Measurements from ENCODE around the gene MGST2.
"Not testable (repeated sequence)": the region's sequence is repeated elsewhere in the genome, so short reads cannot be mapped to it uniquely, and the experiment has no call there.

MGST2 gene

DNA sequence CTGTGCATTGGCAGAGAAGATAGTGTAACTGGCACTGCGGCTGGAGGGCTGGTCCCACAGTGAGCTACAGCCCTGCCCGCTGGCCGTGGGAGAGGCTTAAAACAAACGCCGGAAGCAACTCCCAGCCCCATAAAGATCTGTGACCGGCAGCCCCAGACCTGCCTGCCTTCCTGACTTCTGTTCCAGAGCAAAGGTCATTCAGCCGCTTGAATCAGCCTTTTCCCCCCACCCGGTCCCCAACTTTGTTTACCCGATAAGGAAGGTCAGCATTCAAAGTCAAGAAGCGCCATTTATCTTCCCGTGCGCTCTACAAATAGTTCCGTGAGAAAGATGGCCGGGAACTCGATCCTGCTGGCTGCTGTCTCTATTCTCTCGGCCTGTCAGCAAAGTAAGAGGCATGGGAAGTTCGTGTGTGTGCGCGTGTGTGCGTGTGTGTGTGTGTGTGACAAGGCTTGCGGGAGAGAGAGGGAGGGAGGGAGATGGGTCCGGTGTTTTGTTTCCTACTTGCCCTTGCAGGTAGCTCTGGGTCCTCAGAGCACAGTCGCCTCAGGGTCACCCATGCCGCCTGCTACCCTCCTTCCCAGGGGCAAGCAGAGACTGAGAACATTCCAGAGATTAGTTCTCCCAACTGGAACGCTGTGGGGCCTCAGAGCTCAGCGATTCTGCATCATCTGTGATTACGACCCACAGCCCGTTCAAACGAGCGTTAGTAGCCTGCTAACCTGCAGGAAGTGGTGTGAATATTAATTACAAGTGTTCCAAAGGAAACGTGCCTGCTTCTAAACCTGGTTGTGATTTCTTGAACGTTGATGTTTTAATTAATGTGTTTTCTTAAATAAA lies at the start of gene MGST2:
Gene MGST2 (plus strand): TSS at position 130 of the 840 bp plus-strand sequence. CDS start 201 bp downstream, at position 331.
- peak; percentile 12 for DNase-seq

DNA sequence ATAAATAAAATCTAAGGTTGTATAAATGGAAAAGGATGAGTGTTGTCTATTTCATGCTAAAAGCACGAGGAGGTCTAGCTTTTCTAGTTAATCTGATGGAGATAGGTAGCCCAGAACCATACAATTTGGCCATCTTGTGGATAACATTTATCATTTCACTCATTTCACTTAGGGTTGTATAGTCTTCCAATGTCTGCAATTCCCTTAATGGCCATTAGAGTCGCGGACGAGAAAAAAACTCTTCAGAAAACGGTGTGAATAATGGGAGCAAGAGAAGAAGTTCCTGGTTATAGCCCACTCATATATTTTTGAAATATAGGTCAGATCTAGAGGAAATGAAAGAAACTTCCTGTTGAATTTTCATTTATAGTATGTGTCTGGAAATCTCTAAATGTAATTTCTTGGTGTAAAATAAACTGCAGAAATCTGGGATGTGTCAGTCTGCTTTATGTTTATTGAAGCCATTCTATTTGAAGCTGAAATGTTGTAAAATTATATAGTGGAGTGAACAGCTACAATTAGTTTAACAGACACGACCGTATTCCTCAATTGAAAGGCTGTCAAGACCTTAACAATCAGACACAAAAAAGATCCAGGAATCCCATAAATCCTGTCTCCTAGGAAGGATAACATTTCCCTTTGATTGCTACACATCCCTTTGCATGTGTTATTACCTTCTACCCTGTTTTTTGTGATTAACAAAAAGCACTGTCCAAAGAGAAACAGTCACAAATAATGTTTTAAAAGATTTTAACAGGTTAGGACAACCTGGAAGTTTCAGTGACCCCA lies 47.7 kb upstream of the MGST2 start:
- DNase-seq: no peak

- DNase-seq: no peak
Measured at GRCh38 chr4:139619644-139620043, 46.0 kb upstream of the MGST2 start.

- no peak for DNase-seq
Measured at GRCh38 chr4:139622901-139623381, 42.7 kb upstream of the MGST2 start.

DNA sequence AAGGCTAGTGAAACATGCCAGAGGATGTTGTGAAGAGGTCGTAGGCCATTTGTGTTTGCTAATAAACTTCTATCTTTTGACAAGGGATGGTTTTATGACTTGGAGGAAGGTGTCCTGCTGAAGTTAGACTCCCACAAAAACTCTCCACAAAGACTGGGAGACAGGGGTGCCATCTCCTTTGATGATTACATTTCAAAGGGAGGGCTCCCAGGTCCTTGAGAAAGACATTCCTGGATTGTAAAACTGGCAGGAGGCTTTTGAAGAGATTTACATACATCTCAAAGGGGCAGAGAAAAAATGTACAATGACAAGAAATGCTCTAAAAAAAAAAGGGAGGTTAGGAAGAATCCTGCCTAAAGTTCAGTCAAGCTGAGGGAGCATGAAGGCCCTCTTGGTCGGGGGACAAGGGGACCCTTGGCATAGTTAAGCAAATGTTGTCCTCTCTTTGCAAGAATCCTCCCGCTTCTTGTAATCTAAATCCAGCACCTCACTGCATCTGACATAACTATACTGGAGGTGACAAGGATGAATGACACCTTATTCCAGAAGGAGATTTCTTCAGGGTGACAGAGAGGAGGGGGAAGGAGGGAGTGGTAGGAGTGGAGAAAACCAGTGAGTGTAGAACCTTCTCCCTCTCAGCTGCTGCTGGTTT lies 41.1 kb upstream of the MGST2 start:
- no peak for DNase-seq

GRCh38 chr4:139625093-139625455 lies 40.5 kb upstream of the MGST2 start:
- DNase-seq: no peak

GRCh38 chr4:139625482-139625881 lies 40.1 kb upstream of the MGST2 start:
- no peak for DNase-seq

GRCh38 chr4:139628184-139629012 lies 37.2 kb upstream of the MGST2 start:
- DNase-seq: peak; percentile 21

DNA sequence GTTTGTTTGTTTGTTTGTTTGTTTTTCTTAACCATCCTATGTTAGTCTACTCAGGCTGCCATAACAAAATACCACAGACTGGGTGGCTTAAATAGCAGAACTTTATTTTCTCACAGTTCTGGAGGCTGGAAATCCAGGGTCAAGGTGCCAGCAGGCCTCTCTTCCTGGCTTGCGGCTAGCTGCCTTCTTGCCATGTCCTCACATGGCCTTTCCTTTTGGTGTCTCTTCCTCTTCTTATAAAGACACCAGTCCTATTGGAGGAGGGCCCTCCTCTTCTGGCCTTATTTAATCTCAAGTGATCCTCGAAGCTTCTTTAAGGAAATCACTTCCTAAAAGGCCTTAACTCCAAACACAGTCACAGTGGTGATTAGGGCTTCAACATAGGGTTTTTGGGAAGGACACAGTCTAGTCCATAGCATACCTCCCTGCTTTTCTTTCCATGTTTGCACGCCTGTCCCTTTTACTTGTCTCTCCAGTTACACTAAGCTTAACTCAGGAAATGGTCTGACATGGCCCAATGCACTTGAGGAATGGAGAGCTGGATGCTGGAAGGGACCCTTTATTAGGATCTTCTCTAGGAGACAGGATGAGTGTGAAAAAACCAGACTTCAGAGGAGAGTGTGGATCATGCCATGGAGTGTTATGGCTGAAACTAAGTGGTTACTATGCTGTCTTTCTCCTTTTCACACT lies 36.0 kb upstream of the MGST2 start:
- DNase-seq: no peak

DNA sequence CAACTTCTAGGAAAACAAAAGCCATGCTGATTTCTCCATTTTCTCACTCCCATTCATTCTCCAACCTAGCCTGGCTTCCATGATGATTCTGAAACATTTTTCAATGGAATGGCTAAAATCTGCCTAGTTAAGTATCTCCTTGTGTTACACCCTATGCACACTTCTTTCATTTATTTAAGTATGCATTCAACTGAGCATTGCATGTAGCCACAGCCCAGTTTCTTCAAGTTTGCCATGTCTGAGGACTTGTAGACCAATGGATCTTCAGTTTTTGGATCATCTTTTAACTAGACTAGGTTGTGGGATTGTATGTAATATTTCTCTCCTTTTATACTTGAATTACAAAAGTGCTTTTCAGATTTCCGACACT lies 35.5 kb upstream of the MGST2 start:
- no peak for DNase-seq

- DNase-seq: no peak
Measured at GRCh38 chr4:139630991-139631390, 34.6 kb upstream of the MGST2 start.

GRCh38 chr4:139631791-139632190 lies 33.8 kb upstream of the MGST2 start:
- no peak for DNase-seq

- DNase-seq: not testable (repeated sequence)
Measured at GRCh38 chr4:139632739-139633138, 32.9 kb upstream of the MGST2 start.

- no peak for DNase-seq
Measured at GRCh38 chr4:139633195-139633594, 32.4 kb upstream of the MGST2 start.

- DNase-seq: no peak
Measured at GRCh38 chr4:139633661-139634060, 32.0 kb upstream of the MGST2 start.

DNA sequence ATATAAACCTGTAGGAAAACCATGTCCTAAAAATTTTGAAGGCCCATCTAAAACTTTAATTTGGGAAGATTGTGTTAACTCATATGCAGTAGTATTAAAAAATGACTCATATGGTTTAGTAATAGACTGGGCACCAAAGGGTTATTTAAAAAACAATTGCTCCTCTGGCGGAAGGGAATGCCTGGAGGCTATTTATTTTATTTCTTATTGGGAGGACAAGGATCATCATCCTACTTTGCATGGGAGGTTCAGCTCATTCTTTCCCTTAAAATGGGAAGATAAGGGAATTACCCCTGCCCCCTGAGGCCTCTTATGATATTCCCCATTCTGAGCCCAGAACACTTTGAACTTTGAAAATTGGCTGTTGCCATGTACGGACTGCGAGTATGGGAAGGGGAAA lies 29.7 kb upstream of the MGST2 start:
- no peak for DNase-seq

DNA sequence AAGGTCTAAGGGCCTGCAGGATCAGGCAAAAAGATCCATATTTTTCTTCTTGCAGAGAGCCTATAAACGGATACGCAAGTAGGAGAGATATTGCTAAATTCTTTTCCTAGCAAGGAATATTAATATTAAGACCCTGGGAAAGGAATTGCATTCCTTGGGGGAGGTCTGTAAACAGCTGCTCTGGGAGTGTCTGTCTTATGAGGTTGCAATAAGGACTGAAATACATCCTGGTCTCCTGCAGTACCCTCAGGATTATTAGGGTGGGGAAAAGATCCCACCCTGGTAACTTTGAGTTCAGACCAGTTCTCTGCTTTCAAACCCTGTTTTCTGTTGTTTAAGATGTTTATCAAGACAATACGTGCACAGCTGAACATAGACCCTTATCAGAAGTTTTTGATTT lies 27.3 kb upstream of the MGST2 start:
- not testable (repeated sequence) for DNase-seq

- no peak for DNase-seq
Measured at GRCh38 chr4:139639654-139640053, 26.0 kb upstream of the MGST2 start.

- no peak for DNase-seq
Measured at GRCh38 chr4:139641218-139641617, 24.4 kb upstream of the MGST2 start.

- no peak for DNase-seq
Measured at GRCh38 chr4:139642364-139642763, 23.3 kb upstream of the MGST2 start.

DNA sequence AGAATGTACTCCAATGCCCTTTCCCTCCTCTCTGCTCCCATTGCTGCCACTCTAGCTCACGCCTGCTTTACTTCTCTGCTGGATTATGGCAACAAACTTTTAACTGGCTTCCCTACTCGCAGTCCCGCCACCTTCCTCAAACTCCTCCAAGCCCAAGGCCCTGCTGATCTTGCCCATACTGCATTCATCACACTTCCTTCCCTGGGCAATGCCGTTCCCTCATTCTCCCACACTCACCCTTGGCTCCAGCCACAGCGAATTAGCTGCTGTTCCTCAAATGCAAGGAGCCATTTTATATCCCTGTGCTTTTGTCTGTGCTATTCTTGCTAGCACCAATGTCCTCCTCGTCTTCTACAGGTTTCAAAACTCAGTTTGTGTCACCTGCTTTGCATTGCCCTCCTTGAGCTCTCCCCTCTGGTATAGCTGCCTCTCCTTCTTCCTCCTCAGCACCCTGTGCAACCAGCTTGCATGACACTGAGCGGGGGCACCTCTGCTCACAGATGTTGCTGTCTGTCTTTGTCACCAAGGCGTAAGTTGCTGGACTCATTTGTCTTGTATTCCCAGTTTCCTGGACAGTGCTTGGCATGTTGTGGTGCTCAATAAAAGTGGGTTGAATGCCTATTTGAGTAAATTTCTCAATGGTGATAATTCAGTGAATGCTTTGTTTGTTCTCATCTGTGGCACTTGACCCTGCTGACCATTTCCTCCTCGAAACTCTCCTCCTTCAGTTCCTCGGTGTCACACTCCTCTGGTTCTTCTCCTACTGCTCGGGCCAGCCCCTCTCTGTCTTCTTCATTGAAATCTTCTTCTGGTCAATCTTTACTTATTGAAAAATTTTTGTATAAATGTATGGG lies 22.4 kb upstream of the MGST2 start:
- no peak for DNase-seq

All from NCI-H2081 treated with DMSO at 0.1 percent for 48 hours (cell line).